SK-N-DZ (cell line): ENCODE results near the gene GPX3.

Source experiments
- DNase-seq: peaks from one replicate; pipeline ENCODE4 v3.0.0-alpha.2; 2015; ENCODE audit warnings: low spot score

Gene GPX3

DNA sequence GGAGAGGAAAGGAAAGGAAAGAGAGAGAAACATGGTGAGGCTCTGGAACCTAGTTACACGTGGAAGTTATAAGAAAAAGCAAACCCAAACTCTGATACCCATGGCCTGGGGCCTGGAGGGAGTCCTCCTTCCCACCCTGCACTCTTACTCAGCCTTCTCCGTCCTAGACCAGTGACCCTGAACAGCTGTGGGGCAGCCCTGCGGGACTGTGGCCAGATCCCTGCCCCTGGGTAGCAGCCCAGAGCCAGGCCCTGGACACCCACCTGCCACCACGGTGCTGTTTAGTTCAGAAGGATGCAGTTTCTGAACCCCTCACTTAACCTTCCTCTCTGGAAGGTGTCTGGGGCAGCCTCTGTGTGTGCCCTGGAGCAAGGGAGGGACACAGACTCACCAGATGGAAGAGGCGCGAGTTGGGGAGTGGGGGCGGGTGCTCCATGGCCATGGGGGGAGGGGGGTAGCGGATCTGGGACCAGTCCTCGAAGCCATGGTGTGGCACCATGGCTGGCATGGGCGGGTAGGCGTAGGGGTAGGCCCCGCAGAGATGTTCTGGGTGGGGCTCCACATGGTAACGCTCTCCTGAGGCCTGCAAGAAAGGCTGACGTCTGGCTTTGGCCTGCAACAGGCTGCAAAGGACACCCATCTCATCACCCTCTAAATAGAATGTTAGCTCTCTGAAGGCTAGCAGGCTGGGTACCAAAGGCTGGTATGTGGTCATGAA, 13.0 kb downstream of the GPX3 start:
- DNase-seq, result no peak

DNA sequence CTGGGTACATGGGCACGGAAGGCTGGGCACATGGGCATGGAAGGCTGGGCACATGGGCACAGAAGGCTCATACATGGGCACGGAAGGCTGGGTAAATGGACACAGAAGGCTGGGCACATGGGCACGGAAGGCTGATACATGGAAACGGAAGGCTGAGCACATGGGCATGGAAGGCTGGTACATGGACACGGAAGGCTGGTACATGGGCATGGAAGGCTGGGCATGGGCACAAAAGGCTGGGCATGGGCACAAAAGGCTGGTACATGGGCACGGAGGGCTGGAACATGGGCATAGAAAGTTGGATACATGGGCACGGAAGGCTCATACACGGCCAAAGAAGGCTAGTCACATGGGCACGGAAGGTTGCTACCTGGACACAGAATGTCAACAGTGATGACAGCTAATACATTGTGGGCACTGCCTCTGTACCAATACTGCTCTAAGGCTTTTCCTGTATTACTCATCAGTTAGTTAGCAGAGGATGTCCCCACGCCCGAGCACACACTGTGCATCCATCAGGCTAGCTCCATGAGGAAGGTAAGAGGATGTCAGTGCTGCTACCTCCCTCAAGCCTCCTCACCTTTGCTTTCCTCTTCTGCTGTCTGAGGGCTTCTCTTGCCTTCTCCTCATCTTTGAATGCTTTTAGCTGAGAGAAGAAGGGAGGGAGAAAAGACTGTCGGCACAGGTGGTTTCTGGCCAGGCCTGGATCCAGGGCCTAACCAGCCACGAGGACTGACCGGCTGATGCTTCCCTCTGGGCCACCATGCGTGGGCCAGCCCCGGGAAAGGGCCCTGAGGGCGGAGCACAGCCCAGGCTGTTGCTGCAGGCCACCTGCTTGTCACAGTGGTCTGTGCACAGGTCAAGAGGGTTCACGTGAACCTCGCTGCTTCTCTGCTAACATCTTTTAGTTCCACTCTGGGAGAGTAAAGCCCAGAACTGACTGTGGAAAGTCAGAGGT, 14.3 kb downstream of the GPX3 start:
- DNase-seq, result no peak

DNA sequence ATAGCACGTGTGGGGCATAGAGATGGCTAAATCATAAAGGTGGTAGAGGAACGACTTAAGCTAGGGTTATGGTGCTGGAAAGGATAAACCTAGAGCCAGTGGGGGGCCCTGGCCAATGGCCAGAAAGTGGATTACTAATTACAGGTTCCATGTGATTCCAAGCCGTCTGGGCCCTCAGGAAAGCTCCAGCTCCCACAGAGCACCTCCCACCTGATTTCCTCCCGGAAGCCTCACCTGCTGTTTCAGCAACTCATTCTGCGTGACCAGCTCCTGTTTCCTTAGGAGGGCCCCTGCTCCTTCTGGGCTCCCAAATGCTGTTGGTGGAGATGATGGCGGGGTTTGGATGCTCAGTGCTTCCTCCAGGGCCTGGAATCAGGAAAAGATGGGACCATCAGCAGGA, 16.2 kb downstream of the GPX3 start:
- DNase-seq, result no peak

DNA sequence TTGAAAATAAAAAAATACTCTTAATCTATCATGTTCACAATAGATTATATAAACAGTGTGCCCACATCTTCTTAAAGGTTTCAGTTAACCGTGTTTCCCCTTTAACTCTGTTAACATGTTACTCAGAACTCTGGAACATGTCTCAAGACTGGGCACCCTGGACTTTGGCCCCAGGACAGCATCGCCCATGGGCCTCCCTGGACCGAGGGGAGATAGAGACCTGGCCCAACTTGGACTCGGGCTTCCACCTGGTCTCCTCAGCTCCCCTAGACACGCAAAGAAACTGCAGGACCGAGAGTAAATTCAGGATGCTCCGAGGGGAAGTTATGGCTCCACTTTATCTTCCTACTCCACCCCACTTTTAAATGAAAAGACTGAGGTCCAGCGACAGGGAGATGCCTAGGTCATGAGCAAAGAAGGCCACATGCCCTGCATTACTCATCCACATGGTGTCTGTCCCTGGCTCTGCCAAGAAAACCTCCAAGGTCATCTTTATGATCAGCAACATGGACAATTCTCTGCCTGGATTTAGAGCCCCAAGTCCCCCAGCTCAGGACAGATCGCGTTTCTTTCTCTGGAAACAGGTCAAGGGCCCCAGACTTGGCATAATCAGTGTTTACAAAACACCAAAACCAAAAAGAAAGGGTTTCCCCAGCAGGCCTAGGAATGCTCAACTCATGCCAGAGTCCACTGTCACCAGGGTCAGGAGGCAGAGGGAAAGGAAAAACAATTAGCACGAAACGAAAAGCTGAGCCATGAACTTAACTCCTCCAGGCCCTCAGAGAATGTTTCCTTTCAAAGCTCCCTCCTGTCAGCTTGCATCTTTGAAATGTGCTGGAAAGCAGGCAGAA, 17.4 kb downstream of the GPX3 start:
- DNase-seq, result no peak

DNA sequence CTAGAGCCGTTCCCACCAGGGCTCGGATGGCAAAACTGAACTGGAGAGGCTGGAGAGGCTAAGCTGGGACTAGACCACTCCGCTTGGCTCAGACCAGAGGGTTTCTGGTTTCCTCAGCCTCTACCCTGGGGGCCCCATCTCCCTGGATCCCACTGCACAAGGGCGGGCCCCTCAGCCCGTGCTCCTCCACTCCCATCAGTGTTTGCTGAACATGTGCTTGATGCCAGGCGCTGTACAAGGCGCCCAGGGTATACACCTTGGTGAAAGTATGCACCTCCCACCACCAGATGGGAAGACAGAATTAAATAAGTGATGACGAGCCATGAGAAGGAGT, 18.0 kb downstream of the GPX3 start:
- DNase-seq, result no peak

DNA sequence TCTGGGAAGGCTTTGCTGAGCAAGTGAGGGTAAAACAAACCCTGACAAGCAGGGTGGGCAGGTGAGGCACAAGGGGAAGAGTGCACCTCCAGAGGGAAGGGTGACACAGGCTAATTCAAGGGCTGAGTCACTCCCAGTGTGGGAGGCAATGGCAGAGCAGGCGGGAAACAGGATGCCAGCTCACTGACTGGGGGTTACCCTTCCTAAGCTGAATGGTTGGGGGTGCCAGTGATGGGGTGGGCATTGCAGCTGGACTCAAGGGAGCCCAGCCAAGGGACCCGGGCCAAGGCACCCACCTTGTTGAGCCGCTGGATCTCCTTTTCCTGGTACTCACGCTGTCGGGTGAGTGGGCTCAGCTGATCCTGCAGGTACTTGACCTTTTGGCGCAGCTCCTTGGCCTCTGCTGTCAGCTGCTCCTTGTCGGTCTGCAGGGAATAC, 18.4 kb downstream of the GPX3 start:
- DNase-seq, result no peak

DNA sequence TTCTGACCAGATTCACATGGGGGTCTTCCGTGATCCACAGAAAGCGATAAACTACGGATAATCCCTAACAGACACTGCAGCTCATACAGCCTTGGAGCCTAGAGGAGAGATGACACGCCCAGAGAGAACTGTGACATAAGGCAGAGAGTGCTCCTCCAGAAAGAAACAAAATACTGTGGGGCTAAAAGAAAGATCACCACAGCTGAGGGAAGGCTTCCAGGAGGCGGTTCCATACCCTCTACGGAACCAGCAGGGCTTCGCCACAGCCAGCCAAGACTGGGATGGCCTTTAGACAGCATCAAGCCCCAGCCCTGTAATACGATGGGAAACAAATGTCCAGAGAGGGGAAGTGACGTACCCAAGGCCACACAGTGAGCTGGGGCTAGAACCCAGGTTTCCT, 19.3 kb downstream of the GPX3 start:
- no peak for DNase-seq

DNA sequence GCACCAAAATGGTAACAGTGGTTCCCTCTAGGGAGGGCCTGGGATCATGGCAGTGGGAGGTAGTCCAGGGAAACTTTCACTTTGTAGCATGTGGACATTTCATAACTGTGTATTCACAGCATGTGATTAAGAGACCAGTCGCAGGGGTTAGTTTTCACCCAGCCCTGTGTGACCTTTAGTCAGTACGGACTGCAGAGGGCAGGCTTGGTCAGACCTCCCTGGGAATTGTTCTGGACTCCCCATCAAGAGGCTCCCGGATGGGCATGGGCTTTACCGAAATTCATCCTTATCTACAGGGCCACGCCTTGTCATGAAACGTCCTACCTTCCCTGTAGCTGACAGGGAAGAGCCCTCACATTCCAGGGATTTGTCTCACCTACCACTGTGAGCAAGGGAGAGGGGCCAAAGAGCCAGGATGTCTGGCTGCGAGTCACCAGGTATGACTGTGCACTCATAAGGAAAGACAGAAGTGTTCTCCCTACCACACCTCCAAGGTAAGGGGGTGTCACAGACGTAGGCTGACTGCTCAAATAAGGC, 19.9 kb downstream of the GPX3 start:
- DNase-seq, result no peak

DNA sequence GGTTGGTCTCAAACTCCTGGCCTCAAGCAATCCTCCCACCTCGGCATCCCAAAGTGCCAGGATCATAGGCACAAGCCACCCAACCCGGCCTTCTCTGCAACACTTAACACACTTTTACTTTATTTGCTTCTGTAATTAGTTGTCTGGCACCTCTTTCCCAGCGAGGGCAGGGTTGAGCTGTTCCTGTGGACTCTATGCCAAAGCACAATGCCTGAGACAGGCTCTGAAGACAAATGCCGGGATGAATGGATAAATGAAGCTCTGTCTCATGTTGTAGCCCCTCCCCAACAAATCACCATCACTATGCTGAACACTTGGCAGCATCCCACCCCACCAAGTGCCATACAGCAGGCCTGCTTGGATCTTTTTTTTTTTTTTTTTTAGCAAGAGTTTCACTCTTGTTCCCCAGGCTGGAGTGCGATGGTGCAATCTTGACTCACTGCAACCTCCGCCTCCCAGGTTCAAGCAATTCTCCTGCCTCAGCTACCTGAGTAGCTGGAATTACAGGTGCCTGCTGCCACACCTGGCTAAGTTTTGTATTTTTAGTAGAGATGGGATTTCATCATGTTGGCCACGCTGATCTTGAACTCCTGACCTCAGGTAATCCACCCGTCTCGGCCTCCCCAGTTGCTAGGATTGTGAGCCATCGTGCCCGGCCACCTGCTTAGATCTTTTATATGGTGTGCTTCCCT, 21.3 kb downstream of the GPX3 start:
- DNase-seq, result no peak

DNA sequence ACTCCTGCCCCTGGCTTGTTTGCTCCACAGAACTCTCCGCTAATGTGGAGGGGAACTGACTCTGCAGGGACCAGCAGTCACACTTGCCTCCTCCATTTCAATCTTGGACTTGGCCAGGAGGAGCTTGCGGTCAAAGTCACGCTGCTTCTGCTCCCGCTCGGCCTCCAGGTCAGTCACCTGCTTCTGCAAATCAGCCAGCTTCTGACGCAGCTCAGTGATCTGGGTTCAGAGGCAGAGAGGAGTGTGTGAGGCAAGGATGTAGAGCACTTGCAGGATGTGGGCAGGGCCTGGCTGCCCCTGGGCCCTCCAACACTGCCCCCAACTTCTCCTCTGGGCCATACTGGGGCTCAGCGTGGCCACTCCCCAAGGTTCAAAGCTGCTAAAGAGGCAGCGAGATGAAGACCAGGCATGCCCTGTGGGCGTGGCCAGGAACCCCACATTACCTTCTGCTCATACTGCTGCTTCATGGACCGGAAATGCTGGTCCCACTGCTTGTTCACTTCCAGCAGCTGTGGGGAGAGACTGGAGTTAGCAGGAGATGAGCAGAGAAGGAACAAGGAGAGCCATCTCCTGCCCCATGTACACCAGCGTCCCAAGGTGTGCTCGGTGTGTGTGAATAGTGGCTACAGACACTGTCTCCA, 22.2 kb downstream of the GPX3 start:
- DNase-seq, result no peak

DNA sequence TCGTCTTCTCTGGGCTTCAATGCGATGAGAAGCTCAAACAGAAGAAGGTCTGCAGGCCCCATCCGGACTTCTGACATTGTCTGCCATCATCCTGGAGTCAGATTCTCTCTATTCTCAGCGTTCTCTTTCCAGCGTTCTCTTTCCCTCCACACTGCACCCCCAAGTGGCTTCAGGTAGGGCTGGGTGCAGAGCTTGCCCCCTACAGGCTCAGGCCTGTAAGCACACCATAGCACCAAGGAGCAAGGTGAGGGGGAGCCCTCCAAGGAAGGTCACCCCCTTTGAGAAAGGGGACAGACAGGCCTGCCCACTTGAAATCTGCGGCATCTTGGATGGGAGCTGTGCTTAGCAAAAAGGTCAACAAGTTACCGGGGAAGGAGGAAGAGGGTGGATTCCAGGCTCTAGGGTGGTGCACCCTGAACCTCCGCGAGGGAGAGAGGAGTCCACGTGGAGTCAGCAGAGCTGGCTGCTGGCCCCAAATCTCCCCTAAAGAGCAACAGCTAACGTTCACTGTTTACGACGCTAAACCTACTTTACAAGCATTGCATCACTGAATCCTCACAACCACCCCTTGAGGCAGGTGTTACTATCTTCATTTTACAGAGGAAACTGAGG, 27.5 kb downstream of the GPX3 start:
- no peak for DNase-seq

DNA sequence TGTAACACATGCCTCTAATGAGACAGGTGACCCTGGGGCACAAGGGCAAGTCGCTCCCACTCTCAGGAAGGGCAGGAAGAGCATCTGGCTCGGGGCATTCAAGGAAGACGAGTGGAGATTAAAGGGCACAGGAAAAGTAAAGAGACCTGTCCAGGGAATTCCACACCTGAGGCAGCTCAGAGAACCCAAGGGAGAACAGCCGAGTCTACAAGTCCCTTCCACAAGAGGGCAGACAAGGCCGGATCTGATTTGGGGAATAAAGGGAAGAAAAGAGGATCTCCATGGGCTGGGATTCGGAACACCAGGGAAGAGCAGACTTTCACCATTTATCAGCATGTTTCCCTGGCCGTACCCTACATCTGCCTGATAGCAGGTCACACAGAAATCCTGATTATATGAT, 28.1 kb downstream of the GPX3 start:
- peak; percentile 5 for DNase-seq

DNA sequence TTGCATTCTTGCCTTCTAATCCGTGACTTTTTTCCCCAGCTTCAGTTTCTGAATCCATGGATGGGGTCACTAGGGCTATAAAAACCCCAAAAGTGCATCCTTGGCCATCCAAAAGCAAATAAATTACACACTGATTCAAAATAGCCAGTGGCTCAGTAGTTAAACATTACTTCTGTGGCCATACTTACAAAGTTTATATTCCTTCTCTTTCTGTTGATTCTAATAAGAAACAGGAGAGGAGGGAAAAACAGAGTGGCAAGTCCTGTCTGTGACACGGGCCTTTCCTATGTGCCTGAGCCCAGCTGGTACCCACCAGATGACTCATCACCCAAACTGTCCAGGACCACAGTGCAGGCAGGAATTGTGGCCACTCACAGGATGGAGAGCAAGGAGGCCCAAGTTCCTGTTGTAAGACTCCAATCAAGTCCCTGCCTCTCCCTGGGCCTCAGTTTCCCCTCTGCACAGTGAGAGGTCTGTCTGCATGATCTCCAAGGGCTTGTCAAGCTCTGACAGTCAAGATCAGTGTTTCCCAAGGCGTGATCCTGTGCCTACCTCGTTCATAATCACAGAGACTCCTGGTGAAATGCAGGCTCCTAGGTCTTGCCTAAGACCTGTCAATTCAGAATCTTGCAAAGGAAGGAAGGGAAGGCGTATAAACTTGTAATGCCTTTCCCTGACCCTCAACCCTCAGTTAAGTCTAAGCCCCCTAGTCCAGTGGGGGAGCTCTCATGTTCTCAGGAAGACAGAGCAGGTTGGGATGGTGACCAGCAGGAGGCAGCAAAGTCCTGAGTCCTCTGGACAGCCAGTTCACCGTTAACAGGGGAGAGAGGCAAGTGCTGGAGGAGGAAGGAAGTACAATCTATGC, 30.9 kb downstream of the GPX3 start:
- DNase-seq, result peak; percentile 66

DNA sequence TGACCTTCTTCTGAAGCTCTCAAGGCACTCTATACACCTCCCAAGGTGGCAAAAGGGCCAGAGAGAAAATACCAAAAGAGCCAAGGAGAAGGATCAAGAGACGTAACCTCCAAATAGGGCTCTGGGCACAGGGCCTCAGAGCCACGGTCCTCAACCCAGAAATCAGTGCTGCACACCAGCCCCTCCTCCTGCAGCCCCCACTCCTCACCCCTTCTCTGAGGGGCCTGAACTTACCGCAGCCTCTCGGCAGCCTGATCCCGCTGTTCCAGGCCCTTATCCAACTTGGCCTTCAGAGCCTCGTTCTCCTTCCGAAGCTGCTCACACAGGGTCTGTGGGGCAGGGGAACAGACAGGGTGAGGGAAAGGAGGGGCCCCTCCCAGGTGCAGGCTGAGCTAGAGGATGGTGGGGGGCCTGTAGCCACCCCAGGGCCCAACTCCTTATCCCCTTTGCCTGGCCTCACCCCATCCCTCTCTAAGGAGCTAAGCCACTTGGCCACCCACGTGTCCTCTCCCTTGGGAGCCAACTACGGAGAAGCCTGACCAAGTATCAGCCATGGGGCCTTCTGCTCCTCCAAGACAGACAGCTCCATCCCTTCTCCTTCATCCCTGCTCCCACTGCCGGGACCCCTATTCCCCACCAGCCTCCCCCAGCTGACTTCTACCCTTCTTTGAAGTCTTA, 31.7 kb downstream of the GPX3 start:
- DNase-seq, result no peak

DNA sequence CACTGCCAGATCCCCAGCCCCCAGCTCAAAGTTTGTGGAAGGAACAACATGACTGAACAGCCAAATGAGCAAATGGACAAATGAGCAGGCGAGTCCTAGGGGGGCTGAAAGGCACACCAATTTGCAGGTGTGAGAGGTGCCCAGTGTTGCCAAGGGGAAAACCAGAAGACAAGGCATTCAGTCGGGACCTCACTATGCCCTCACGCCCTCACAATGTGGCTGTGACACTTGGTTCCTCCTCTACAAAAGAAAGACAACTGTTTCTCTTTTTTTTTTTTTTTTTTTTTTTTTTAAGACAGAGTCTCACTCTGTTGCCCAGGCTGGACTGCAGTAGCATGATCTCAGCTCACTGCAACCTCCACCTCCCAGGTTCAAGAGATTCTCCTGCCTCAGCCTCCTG, 32.4 kb downstream of the GPX3 start:
- DNase-seq, result no peak

DNA sequence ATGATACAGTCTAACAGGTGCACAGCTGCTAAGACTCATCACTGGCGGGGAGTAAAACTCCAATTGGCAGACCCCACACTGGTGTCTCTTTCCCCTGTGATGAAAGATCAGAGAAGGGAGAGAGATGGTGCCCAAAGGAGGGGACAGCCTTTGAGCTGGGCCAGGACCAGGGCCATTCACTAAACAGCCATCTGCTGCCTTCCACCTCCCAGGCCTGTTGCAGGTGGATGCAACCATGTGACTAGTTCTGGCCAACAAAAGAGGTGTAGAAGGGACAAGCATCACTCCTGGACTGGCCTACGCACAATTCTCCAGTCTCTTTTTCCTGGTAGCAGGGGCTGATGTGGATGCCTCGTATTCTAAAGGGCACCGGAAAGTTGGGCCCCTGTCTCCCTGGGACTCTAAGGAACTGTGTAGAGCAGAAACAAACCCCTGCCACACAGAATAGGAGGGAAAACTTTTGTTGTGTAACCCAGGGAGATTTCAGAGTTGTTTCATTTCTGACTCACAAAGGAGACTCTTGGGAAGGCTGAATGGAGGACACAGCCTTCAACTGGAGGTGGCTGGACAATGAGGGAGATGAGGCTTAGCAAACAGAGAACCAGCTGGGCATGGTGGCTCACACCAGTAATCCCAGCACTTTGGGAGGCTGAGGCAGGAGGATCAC, 33.5 kb downstream of the GPX3 start:
- DNase-seq, result no peak

DNA sequence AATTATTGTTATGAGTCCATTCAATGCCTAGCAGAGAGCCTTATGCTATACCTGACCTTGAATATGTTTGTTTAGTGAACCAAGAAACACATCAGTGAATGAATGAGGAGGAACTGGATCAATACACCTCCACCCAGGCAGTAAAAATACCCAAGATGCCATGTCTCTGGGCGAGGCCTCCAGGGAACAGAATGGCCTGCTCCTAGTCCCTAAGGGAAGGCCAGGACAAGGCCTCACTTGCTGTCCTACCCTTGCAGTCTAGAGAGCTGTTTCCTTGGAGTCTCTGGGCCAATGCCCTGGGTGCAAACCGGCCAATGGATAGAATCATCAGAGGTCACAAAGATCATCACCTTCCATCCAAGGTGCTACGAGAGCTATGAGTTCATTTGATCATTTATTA, 34.3 kb downstream of the GPX3 start:
- DNase-seq, result no peak

DNA sequence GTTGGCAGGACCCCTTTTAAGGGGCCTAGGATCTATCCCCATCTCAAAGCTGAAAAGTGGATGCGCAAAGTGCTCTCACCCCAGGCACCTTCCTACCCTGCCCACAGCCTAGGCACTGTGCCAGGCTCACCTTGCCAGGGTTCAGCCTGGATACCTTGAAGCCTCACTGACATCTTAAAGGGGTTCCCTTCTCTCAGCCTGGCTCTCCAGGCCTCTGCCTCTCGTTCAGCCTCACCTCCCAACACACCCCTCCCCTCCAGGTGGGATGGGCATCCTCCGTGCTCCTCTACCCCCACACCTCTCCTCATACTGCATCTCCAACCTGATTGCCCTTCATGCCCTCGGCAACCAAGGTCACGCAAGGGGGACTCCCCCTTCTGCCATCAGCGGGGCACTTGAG, 34.9 kb downstream of the GPX3 start:
- DNase-seq, result no peak
